Measurements from ENCODE around the gene EDN2.

The EDN2 gene

DNA sequence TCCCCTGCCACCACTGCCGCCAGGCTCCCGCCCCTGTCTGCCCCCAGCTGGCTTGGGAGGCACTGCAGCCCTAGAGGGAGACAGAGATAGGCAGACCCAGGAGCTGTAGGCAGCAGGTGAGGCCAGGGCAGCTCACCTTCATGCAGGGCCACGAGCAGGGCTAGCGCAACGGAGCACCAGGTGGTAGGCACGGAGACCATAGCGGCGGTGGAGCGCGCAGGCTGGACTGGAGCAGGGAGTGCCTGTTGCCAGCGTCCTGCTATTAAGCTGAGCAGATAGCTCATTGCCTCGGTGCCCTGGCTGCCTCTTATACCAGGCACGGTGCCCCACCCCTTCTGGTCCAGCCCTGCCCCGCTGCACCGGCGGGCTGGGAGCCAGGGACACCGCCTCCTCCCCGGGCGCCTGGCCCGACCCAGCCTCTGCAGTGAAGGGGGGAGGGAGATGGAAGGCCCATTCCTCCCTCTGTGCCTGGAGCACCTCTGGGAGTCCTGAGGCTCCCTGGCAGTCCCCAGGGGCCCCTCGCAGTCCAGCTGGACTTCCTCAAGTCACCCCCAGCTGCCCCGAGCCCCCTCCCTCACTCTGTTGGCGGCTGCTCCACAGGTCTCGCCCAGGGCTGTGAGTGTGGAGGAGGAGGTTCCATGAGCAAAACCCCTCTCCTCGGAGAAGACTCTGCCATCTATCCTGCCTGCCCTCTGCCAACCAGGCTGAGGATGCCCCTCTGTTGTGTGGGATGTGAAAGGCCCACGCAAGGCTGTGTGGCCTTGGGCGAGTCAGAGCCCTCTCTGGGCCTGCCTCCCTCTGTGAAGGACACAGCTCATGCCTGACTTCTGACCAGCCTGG lies at the start of gene EDN2:
Gene EDN2 (minus strand): TSS at position 282 of the 840 bp plus-strand sequence. CDS start 82 bp downstream, at position 200.
- no peak for DNase-seq (ENCODE audit: low read depth)

GRCh38 chr1:41533731-41534080 lies 49.2 kb upstream of the EDN2 start:
- no peak for DNase-seq (ENCODE audit: low read depth)

DNA sequence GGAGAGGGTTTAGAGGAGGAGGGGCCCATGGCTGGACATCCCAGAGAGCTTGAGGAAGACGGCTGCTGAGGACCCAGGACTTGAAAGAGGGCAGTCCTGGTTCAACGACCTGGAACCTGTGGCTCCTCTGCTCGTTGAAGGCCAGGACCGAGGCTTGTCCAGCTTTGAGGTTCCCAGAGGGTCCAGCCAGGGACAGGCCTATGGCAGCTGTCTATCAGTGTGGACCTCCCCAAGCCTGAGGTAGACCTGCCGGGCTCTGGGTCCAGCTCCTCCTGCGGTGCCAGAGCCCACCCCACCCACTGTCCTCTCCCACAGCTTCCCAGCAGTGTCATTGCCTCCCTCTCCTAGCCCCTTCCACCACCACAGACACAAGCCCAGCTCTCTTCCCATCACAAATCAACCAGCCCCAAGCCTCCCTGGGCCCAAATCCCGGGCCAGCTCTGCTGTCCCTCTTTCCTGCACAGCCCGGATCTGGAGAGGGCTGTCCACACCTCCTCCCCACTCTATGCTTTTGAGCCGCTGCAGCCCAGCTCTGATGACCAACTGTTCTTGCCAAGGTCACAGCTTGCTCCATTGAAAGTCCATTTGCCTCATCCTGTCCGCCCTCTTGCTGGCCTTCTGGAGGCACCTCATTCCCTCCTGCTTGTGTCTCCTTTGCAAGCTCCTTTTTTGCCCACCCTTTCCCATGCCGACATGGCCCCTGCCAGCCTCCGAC lies 48.7 kb upstream of the EDN2 start:
- DNase-seq (ENCODE audit: low read depth) = no peak

GRCh38 chr1:41532206-41532975 lies 47.9 kb upstream of the EDN2 start:
- no peak for DNase-seq (ENCODE audit: low read depth)

DNA sequence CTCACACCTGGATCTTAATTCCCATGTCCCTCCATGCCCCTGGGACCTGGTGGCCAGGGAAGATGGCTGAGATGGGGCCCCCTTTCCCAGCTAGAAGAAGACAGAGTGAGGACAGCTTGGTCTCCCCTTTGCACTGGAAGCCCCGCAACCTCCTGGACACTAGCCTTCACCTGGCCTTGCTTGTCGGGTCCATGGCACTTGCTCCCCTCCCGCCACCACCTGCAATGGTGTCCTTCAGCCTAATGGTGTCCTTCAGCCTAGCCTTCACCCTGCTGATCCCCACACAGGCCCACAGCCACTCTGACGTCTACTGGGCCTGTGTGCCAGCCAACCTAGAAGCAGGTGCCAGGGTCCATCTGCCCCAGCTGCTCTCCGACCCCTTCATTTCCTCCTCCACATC lies 45.9 kb upstream of the EDN2 start:
- no peak for DNase-seq (ENCODE audit: low read depth)

DNA sequence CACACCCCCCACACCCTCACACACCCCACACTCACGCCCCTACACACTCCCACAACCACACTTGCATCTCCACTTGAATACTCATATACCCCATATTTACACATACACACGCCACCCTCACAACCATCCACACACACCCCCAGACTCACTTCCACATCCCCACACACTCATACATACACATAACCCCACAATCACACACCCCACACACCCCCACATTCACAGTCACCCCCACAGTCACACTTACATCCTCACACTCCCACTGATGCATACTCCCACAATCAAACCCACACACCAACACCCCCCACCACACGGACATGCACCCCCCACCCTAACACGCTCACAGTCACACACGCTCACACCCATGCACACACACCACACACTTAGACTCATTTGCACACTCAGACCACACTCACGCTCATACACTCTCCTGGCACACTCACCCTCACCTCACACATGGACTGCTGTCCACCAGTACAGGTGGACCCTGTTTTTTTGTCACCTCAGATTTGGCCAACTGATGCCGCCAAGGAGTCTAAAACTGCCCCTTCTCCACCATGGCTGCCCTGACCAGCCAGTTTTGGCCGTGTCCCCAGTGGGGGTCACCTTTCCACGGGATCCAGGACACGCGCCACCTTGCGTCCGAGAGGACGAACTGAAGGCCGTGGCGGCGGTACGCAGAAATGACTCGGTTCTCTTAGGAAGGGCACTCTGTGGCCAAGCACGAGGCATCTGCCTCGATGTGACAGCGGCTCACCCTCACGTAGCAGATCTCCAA lies 45.3 kb upstream of the EDN2 start:
- no peak for DNase-seq (ENCODE audit: low read depth)

- DNase-seq (ENCODE audit: low read depth) = no peak
Measured at GRCh38 chr1:41528726-41529605, 44.5 kb upstream of the EDN2 start.

DNA sequence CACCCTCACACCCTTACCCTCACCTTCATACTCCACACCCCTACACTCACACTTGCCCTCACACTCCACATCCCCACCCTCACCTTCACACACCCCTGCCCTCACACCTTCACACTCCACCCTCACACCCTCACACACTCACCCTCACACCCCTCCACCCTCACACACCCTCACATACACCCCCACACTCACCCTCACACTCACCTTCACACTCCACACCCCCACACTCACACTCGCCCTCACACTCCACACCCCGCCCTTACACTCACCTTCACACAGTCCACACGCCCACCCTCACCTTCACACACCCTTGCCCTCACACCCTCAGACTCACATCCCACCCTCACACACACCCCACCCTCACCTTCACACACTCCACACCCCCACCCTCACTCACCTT lies 43.6 kb upstream of the EDN2 start:
- no peak for DNase-seq (ENCODE audit: low read depth)

GRCh38 chr1:41526956-41527561 lies 42.6 kb upstream of the EDN2 start:
- DNase-seq (ENCODE audit: low read depth) = no peak

DNA sequence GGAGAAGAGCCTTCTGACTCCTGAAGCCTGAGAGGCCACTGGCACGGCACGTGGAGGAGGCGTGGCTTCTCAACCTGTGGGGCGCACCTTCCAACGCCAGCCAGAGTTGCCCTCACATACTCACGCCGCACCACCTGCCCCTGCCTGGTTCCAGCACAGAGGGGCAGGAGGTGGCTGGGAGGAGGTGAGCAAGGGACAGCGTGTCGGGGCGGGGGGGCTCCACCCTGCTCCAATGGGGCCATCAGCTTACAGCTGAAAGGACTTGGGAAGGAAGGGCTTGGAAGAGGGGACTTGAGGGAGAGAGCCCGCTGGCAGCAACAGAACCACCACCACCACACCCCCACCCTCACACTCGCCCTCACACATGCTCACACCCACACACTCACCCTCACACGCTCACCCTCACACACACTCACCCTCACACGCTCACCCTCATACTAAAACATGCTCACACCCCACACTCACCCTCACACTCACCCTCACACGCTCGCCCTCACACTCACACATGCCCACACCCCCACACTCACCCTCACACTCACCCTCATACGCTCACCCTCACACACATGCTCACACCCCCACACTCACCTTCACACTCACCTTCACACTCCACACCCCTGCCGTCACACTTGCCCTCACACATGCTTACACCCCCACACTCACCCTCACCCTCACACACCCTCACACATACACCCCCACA lies 41.6 kb upstream of the EDN2 start:
- DNase-seq (ENCODE audit: low read depth) = no peak

- DNase-seq (ENCODE audit: low read depth) = no peak
Measured at GRCh38 chr1:41524676-41525675, 40.5 kb upstream of the EDN2 start.

DNA sequence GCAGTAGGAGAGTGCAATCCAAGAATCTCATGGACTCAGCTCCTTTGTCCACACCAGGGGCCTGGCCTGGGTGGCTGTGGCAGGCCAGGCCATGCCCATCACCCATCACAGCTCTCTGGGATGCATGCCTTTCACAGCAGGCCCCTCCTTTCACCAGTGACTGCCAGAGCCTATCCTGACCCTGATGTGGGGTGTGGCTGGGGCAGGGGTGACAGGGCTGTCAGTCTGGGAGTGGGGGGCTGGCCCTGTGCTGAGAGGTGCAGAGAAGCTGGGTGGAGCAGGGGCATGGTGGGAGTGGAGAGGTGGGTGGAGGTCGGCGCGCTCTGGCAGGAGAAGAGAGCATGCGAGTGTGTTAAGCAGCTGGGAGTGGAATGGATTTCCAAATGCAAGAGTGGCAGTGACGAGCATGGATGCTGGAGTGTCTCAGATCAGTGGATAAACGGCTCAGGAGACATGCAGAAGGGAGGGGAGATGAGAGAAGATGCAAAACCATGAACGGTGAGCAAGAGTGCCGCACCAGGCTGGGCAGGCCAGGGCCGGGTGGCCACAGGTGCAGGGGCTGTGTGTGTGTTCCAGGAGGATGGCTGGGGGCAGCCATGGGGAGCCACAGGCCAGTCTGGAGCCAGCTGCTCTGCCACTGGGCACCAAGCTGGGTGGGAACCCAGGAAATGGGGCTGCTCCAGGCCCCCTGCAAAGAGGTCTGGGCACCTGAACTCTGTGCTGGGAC lies 39.6 kb upstream of the EDN2 start:
- no peak for DNase-seq (ENCODE audit: low read depth)

DNA sequence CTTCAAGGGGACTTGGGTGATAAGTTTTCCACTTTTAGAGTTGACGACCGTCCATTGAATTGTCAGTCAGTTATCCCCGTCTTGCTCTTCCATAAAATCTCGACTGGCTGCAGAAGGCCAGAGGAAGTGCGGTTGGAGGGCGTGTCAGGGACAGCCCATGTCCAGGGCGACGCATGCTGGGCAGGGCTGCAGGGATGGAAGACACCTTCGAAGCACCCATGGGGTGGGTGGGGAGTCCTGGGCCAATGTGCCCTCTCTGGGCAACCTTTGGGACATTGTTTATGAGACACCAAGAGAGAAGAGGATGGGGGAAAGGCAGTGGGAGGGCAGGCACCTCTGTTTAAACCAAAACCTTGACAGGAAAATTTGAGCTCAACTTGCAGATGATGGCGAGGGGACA lies 38.6 kb upstream of the EDN2 start:
- no peak for DNase-seq (ENCODE audit: low read depth)

GRCh38 chr1:41521766-41522165 lies 37.3 kb upstream of the EDN2 start:
- DNase-seq (ENCODE audit: low read depth) = no peak

DNA sequence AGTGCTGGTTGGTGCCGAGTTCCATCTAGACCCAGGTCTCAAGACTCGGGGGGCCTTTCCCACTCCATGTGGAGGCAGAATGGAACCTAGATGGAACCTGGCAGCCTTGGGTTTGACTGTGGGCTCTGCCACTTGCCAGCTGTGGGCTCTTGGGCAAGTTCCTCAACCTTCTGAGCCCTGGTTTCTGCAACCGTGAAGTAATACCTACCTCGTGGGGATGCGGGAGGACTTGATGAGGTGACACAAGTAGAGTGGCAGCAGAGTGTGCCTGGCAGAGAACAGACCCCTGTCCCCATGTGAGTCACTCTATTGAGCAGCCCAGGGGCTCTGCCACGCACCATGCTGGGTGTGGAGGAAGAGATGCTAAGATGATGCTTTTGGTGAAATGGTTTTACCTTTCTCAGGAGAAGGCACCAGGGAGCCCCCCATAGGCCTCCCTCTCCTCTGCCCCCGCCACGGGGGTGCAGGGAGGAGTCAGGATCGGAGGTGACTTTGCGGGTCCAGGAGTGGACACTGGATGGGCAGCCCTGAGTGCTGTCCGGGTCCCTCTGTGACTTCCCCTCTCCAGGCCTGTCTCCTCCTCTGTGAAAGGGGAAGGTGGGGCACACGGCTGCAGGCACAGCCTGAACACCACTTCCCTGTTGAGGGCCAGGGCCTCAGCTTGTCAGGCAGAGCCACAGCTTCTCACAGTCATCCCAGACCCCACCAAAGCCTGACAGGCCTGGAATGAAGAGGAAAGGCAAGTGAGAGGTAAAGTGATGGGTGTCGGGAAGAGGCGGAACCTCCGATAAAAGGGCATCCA lies 36.7 kb upstream of the EDN2 start:
- DNase-seq (ENCODE audit: low read depth) = no peak

- no peak for DNase-seq (ENCODE audit: low read depth)
Measured at GRCh38 chr1:41519667-41520066, 35.2 kb upstream of the EDN2 start.

DNA sequence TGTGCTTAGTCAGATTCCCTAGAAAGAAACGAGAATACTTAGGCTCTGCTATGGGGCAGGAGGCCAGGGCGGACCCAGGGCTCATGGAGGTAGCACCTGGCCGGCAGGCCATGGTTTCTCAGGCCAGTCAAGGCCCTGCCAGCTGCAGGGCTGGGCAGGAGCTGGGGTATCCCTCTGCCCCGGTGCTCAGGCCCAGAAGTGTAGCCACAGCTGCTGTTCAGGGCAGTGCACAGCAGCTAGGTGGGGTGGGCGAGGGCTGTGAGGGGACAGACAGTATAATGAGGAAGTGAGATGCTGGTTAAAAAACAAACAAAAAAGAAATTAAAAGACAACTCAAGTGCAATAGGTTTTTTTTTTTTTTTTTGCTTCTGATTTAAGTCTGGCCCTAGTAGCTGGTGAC lies 34.0 kb upstream of the EDN2 start:
- no peak for DNase-seq (ENCODE audit: low read depth)
